H1 (cell line): Measurements from ENCODE around the gene EML1. TPM values are rescaled to one million over a fixed set of nuclear protein-coding genes. Genes with fewer than 3 reads are reported as not detected.

Experiments used
- CHD7 ChIP-seq: fragments of 300-600 bp; sonication (generic); IDR thresholded peaks from 2 replicates; pipeline ENCODE4 v1.7.1; 2012; ENCODE audit warnings: low read length, moderate library complexity, mild to moderate bottlenecking, inconsistent platforms; ENCODE audit not compliant: insufficient replicate concordance
- CTCF ChIP-seq, 3 experiments: IDR thresholded peaks; 1 replicate in 2 of 3; 2 replicates in 1 of 3; pipeline versions ENCODE4 v1.5.1 to v1.6.1; 2011; ENCODE audit warnings: low read length in 3 of 3, mild to moderate bottlenecking in 3 of 3, inconsistent platforms in 2 of 3, low read depth in 1 of 3, moderate library complexity in 1 of 3; ENCODE audit not compliant: insufficient read depth in 1 of 3; ENCODE audit errors: control extremely low read depth in 1 of 3
- HDAC2 ChIP-seq, 2 experiments: fragments of 300-600 bp in 1 of 2; sonication (generic) in 1 of 2; IDR thresholded peaks; 2 replicates each; pipeline ENCODE4 v1.6.1; 2011 to 2012; ENCODE audit warnings: low read depth in 2 of 2, low read length in 2 of 2, mild to moderate bottlenecking in 2 of 2, moderate library complexity in 2 of 2, borderline replicate concordance in 1 of 2, inconsistent platforms in 1 of 2
- polyA plus RNA-seq, 7 experiments: library from polyadenylated mRNA; depleted of rRNA in 3 of 7; stranded (reverse) in 5 of 7; unstranded in 2 of 7; fragments of >200 nt in 5 of 7; fragments of 200-250 nt in 2 of 7; gene quantifications; 1 replicate in 5 of 7; 2 replicates in 1 of 7; 4 replicates in 1 of 7; pipeline versions ENCODE4 v1.2.1 to v1.2.3, GENCODE V29; 2011 to 2013; ENCODE audit warnings: missing spikeins in 2 of 7, mixed read lengths in 2 of 7
- total RNA-seq: library from RNA; stranded (reverse); fragmentation: NEBNext Ultra II Directional; extraction: Animal tissue kit (Norgen Biotek cat#: 25700); gene quantifications from 2 replicates; pipeline ENCODE4 v1.2.1, GENCODE V29; 2021

Gene EML1
- total and polyA plus RNA-seq, 2 of the 8 experiments (the other 6 are each of a cell fraction or from before 2014, with no cell fraction given) = 11.1 to 24.7 TPM

GRCh38 chr14:99916091-99916383, 122.8 kb downstream of the EML1 start (continued):
- TF ChIP-seq CHD7 = no peak
- no peak for TF ChIP-seq HDAC2 (IDR thresholded peaks at IDR 0.05; ENCODE audit: borderline replicate concordance in 1 of 2, low read depth in 2 of 2, low read length in 2 of 2)
- no peak for TF ChIP-seq CTCF (IDR thresholded peaks at IDR 0.05; ENCODE audit: control extremely low read depth in 1 of 3, insufficient read depth in 1 of 3, low read depth in 1 of 3, low read length in 3 of 3)
